GM12865 (cell line): ENCODE data around the gene PTPN6.

ENCODE experiments used
- DNase-seq: peaks from one replicate; pipeline ENCODE4 v3.0.0; 2010; ENCODE audit warnings: low read depth
- H3K4me3 ChIP-seq: 2 replicates; pipeline ENCODE4 v1.5.1; 2011; ENCODE audit warnings: mild to moderate bottlenecking, low read depth, low read length, control low read depth
- TF ChIP-seq, protein P1 (sequence below): IDR thresholded peaks from 2 replicates; pipeline ENCODE4 v1.5.1; 2011; ENCODE audit warnings: low read length, control low read depth, low read depth, inconsistent platforms; ENCODE audit not compliant: insufficient read depth; ENCODE audit errors: missing control alignments

PTPN6 gene

DNA sequence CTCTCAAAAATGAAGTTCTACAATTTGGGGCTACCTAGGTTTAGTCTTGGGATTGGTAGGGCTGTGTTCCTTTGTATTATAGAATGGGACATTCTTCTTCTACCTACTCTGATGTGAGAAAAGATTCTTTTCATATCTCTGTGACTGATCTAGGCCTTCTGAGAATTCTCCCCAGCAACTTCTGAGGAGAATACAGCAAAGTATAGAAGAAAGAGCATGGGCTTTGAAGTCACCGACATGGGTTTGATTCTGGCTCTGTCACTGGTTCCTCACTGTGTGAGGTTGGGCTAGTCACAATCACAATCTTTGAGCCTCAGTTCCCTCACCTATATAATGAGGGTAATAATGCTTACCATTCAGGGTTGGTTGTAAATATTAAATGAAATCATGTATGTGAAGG is 18.4 kb upstream of the PTPN6 start:
- no peak for DNase-seq
- no peak overlapping the region for H3K4me3 ChIP-seq
- TF ChIP-seq, protein P1, sequence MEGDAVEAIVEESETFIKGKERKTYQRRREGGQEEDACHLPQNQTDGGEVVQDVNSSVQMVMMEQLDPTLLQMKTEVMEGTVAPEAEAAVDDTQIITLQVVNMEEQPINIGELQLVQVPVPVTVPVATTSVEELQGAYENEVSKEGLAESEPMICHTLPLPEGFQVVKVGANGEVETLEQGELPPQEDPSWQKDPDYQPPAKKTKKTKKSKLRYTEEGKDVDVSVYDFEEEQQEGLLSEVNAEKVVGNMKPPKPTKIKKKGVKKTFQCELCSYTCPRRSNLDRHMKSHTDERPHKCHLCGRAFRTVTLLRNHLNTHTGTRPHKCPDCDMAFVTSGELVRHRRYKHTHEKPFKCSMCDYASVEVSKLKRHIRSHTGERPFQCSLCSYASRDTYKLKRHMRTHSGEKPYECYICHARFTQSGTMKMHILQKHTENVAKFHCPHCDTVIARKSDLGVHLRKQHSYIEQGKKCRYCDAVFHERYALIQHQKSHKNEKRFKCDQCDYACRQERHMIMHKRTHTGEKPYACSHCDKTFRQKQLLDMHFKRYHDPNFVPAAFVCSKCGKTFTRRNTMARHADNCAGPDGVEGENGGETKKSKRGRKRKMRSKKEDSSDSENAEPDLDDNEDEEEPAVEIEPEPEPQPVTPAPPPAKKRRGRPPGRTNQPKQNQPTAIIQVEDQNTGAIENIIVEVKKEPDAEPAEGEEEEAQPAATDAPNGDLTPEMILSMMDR, result no peak

DNA sequence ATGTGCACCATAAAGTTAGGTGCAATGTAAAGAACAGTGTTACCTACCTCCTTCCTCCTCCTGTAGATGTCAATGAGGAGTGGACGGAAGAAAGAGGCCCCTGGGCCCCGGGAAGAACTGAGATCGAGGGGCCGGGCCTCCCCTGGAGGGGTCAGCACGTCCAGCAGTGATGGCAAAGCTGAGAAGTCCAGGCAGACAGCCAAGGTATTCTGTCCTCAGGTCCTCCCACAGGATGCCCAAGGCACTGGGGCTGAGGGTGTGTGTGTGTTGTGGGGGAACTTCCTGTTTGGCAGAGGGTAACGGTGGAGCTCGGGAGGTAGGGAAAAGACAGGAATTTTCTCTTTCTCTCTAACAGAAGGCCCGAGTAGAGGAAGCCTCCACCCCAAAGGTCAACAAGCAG is 17.0 kb upstream of the PTPN6 start:
- TF ChIP-seq, protein P1, result no peak
- H3K4me3 ChIP-seq, result no peak overlapping the region
- DNase-seq, result no peak

DNA sequence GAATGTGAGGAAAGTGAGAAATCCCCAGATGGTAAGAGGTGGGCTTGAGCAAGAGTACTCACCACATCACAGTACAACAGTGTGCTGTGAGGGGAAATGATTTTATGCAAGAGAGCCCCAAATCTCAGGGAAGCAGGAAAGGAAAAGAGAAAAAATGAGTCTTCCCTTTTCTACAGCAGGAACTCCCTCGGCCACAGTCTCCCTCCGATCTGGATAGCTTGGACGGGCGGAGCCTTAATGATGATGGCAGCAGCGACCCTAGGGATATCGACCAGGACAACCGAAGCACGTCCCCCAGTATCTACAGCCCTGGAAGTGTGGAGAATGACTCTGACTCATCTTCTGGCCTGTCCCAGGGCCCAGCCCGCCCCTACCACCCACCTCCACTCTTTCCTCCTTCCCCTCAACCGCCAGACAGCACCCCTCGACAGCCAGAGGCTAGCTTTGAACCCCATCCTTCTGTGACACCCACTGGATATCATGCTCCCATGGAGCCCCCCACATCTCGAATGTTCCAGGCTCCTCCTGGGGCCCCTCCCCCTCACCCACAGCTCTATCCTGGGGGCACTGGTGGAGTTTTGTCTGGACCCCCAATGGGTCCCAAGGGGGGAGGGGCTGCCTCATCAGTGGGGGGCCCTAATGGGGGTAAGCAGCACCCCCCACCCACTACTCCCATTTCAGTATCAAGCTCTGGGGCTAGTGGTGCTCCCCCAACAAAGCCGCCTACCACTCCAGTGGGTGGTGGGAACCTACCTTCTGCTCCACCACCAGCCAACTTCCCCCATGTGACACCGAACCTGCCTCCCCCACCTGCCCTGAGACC is 15.6 kb upstream of the PTPN6 start:
- no peak overlapping the region; the same call in 1 of the 2 replicates for H3K4me3 ChIP-seq
- no peak for DNase-seq
- TF ChIP-seq, protein P1, result no peak

DNA sequence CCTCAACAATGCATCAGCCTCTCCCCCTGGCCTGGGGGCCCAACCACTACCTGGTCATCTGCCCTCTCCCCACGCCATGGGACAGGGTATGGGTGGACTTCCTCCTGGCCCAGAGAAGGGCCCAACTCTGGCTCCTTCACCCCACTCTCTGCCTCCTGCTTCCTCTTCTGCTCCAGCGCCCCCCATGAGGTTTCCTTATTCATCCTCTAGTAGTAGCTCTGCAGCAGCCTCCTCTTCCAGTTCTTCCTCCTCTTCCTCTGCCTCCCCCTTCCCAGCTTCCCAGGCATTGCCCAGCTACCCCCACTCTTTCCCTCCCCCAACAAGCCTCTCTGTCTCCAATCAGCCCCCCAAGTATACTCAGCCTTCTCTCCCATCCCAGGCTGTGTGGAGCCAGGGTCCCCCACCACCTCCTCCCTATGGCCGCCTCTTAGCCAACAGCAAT is 14.9 kb upstream of the PTPN6 start:
- DNase-seq, result no peak
- H3K4me3 ChIP-seq, result peak overlapping the region; percentile 94
- TF ChIP-seq, protein P1, result no peak

DNA sequence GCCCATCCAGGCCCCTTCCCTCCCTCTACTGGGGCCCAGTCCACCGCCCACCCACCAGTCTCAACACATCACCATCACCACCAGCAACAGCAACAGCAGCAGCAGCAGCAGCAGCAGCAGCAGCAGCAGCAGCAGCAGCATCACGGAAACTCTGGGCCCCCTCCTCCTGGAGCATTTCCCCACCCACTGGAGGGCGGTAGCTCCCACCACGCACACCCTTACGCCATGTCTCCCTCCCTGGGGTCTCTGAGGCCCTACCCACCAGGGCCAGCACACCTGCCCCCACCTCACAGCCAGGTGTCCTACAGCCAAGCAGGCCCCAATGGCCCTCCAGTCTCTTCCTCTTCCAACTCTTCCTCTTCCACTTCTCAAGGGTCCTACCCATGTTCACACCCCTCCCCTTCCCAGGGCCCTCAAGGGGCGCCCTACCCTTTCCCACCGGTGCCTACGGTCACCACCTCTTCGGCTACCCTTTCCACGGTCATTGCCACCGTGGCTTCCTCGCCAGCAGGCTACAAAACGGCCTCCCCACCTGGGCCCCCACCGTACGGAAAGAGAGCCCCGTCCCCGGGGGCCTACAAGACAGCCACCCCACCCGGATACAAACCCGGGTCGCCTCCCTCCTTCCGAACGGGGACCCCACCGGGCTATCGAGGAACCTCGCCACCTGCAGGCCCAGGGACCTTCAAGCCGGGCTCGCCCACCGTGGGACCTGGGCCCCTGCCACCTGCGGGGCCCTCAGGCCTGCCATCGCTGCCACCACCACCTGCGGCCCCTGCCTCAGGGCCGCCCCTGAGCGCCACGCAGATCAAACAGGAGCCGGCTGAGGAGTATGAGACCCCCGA is 14.3 kb upstream of the PTPN6 start:
- peak overlapping the region; percentile 94 for H3K4me3 ChIP-seq
- TF ChIP-seq, protein P1, result peak; percentile 8
- peak; percentile 73 for DNase-seq

DNA sequence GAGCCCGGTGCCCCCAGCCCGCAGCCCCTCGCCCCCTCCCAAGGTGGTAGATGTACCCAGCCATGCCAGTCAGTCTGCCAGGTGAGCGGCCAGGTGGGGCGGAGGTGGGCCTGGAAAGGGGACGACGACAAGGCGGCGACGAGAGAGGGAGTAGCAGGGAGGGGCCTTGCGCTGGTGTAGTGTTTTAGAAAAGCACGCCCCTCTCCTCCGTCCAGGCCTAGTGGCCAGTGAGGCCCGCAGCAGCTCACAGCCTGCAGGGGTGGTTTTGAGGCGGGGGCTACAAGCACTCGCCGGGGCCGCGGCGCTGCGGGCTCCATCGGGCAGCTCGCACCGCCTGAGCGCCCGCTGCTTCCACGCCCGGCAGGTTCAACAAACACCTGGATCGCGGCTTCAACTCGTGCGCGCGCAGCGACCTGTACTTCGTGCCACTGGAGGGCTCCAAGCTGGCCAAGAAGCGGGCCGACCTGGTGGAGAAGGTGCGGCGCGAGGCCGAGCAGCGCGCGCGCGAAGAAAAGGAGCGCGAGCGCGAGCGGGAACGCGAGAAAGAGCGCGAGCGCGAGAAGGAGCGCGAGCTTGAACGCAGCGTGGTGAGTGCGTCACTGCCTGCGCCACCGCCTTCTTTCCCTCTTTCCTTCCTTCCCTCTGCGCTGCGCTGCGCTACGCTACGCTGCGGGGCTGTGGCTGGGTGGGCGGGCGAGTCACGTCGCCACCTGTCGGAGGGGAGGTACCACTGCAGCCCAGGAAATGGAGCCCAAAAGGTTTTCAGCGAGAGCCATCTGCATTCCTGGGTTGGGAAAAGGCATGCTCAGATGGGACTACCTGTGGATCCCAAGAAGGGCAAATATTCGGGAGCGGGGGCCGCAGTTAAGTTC is 13.4 kb upstream of the PTPN6 start:
- DNase-seq, result peak; percentile 98
- H3K4me3 ChIP-seq, result peak overlapping the region; percentile 94

More for the DNA sequence above, 13.4 kb upstream of the PTPN6 start:
- TF ChIP-seq, protein P1, result peak; percentile 97
